ENCODE measurements around the gene ENDOV.
"Not testable (repeated sequence)": the region's sequence is repeated elsewhere in the genome, so short reads cannot be mapped to it uniquely, and the experiment has no call there.

ENDOV gene

GRCh38 chr17:80389011-80389995 lies 25.7 kb upstream of the ENDOV start:
- DNase-seq: no peak

- no peak for DNase-seq
Observed at GRCh38 chr17:80393241-80393890, 21.6 kb upstream of the ENDOV start.

GRCh38 chr17:80393961-80394360 lies 21.0 kb upstream of the ENDOV start:
- DNase-seq: no peak

- DNase-seq: no peak
Observed at GRCh38 chr17:80394629-80395216, 20.2 kb upstream of the ENDOV start.

- DNase-seq: no peak
Observed at GRCh38 chr17:80395402-80396151, 19.4 kb upstream of the ENDOV start.

GRCh38 chr17:80396157-80397033 lies 18.6 kb upstream of the ENDOV start:
- no peak for DNase-seq

GRCh38 chr17:80397034-80397387 lies 18.0 kb upstream of the ENDOV start:
- no peak for DNase-seq

GRCh38 chr17:80397686-80398085 lies 17.3 kb upstream of the ENDOV start:
- DNase-seq: no peak

- DNase-seq: not testable (repeated sequence)
Observed at GRCh38 chr17:80401086-80401485, 13.9 kb upstream of the ENDOV start.

- not testable (repeated sequence) for DNase-seq
Observed at GRCh38 chr17:80402102-80402501, 12.9 kb upstream of the ENDOV start.

- no peak for DNase-seq
Observed at GRCh38 chr17:80402959-80403358, 12.0 kb upstream of the ENDOV start.

GRCh38 chr17:80406146-80406545 lies 8.8 kb upstream of the ENDOV start:
- DNase-seq: no peak

- not testable (repeated sequence) for DNase-seq
Observed at GRCh38 chr17:80407917-80408316, 7.0 kb upstream of the ENDOV start.

- DNase-seq: no peak
Observed at GRCh38 chr17:80408872-80409271, 6.1 kb upstream of the ENDOV start.

- no peak for DNase-seq
Observed at GRCh38 chr17:80409626-80410025, 5.3 kb upstream of the ENDOV start.

GRCh38 chr17:80410441-80411087 lies 4.4 kb upstream of the ENDOV start:
- not testable (repeated sequence) for DNase-seq

GRCh38 chr17:80413771-80414507 lies 1.0 kb upstream of the ENDOV start:
- DNase-seq: no peak

GRCh38 chr17:80414508-80414802 lies 512 bp upstream of the ENDOV start:
- DNase-seq: no peak

- DNase-seq: no peak
Observed at GRCh38 chr17:80415626-80416137, 715 bp downstream of the ENDOV start.

- DNase-seq: no peak
Observed at GRCh38 chr17:80416260-80416939, 1.4 kb downstream of the ENDOV start.

Measured in HCEC 1CT (cell line).